Measurements from ENCODE around the gene TNFRSF18.
"Not testable (repeated sequence)": the region's sequence is repeated elsewhere in the genome, so short reads cannot be mapped to it uniquely, and the experiment has no call there.

The TNFRSF18 gene, protein sequence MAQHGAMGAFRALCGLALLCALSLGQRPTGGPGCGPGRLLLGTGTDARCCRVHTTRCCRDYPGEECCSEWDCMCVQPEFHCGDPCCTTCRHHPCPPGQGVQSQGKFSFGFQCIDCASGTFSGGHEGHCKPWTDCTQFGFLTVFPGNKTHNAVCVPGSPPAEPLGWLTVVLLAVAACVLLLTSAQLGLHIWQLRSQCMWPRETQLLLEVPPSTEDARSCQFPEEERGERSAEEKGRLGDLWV

DNA sequence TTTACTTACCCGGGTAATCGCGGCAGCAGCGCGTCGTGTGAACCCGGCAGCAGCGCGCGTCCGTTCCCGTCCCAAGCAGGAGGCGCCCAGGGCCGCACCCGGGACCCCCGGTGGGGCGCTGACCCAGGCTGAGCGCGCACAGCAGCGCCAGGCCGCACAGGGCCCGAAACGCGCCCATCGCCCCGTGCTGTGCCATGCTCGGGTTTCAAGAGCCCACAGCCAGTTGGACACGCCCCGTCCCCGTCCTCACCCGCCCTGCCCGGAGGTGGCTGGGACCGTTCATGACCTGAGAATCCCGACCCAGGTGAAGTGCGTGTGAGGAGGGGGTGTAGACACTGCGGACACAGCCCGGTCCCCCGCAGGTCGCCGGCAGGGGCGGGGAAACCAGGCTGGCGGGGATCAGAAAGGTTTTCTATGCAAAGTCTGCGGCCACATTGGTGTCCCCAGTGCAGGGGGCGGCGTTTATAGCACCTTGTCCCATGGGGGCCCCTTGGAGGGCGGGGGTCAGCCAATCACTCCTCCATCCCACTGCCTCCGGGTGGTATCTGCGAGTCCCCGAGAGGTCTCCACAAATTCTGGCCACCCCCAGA is at the start of gene TNFRSF18:
TSS of gene TNFRSF18 (minus strand) at position 217 of the 590 bp plus-strand sequence. CDS start at position 196, 21 bp downstream.
- no peak for DNase-seq

DNA sequence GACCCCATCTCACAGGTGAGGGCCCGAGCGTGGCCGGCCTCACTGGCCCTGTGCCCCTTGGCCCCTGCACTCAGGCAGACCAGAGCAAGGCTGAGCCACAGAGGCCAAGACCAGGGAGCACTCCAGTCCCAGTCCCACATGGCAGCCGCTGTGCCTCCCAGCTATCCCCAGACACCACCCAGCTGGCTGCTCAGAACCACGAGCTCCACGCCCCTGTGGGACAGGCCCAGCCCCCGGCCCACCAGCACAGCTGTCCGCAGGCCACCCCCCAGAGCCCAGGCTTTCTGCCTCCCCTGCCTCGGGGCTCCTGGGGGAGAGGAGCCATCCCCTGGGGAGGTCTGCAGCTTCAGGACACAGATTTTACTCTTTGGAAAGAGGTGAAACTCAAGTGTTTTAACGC is 49.2 kb upstream of the TNFRSF18 start:
- no peak for DNase-seq

DNA sequence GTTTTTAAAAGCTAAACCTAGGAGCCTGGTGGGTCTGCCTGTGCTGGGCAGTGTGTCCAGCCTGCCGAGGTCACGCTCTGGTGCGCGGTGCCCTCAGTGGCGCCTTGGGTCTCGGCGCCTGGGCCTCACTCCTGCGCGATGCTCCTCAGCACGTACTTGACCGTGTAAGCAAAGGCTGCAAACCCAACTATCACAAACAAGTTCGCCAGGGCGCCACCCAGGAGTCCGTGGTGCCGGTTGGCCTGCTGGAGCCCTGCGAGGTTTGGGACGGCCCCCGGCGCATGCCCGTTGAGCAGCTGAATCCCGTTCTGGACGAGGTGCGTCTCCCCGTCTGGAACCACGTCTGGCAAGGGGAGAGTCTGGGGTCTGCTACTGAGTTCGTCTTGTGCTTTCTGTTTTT is 48.7 kb upstream of the TNFRSF18 start:
- DNase-seq: no peak

DNA sequence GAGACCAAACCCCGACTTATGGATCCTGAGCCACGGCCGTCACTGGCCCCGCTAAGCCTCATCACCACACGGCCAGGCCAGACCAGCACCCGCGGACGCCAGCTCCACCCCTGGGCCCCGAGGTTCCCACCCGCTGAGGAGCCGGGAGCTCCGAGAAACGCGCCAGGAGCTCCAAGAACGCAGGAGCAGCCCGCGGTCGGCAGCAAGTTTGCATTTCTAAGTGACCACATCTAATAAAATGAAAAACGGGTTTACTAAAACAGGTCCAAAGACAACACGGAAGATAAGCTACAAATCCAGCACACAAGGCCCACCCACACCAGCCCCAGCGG is 48.2 kb upstream of the TNFRSF18 start:
- no peak for DNase-seq

DNA sequence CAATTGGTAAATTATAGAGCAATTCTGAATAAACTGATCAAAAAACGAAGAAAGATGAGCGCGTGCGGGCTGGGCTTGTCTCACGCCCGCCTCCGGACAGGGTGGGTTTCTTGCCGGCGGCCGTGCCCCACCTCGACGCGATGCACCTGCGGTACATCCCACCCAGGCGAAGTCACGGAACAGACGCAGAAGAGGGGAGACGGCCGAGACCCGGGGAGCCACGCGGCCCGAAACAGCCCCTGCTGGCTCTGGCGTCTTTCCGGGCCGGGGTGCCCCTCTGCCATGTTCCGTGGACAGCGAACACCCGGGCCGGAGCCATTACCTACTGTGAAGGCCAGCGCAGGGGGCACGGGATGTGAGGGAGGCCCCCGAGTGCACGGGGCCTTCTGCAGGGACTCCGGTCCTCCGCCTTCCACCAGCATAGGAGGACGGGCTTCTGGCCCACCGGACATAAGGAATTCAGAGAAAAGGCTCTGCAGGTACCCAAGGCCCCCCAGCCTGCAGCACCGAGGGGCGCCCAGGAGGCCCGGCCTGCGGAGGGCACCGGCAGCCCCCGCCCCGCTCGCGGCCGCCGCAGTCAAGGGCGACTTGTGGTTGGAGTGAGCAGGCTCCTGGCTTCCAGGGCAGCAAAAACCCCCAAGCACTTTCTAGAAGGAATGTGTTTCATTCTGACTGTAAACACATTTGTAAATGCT is 47.7 kb upstream of the TNFRSF18 start:
- DNase-seq: no peak

DNA sequence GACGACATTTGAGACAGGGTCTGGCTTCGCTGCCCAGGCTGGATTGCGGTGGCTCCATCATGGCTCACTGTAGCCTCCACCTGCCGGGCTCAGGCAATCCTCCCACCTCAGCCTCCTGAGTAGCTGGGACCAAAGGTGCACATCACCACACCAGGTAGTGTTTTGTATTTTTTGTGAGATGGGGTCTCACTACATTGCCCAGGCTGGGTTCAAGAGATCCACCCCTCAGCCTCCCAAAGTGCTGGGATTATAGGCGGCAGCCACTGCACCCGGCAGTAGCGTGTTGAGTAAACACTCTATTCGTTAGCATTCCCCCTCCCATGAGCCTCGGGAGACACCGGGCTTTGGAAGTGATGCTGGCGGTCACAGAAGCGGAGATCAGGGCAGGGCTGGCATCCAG is 46.9 kb upstream of the TNFRSF18 start:
- DNase-seq: no peak

DNA sequence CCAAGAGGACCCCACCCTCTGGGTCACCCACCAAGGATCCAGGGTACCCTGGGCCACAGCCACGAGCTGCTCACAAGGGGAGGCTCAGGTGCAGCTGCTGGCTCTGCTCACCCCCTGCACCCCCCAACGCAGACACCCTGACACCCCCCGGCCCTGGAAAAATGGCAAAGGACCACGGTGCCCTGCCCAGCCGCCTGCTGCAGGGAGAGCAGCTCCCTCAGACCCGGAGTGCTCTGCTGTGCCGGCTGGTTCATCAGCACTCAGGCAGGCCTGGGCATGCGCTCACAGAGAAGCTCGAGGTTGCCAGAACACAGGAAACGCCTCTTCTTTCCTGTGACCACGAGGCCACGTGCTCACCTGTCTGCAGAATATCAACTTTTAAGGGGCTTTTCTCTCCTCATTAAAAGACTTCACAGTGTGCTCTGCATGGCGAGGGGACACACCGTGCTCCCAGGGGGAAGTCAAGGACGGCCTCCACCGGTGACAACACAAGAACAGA is 44.4 kb upstream of the TNFRSF18 start:
- no peak for DNase-seq

DNA sequence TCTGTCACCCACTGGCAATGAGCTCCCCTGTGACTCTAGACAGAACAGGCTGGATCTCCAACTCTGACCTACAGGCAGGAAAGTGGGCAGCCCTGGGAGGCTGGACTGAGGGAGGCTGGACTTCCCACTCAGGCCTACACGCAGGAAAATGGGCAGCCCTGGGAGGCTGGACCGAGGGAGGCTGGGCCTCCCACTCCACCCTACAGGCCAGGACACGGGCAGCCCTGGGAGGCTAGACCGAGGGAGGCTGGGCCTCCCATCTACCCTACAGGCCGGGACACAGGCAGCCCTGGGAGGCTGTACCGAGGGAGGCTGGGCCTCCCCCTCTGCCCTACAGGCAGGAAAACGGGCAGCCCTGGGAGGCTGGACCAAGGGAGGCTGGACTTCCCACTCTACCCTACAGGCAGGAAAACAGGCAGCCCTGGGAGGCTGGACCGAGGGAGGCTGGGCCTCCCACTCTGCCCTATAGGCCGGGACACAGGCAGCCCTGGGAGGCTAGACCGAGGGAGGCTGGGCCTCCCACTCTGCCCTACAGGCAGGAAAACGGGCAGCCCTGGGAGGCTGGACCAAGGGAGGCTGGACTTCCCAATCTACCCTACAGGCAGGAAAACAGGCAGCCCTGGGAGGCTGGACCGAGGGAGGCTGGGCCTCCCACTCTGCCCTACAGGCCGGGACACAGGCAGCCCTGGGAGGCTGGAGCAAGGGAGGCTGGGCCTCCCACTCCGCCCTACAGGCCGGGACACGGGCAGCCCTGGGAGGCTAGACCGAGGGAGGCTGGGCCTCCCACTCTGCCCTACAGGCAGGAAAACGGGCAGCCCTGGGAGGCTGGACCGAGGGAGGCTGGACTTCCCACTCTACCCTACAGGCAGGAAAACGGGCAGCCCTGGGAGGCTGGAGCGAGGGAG is 41.9 kb upstream of the TNFRSF18 start:
- not testable (repeated sequence) for DNase-seq

DNA sequence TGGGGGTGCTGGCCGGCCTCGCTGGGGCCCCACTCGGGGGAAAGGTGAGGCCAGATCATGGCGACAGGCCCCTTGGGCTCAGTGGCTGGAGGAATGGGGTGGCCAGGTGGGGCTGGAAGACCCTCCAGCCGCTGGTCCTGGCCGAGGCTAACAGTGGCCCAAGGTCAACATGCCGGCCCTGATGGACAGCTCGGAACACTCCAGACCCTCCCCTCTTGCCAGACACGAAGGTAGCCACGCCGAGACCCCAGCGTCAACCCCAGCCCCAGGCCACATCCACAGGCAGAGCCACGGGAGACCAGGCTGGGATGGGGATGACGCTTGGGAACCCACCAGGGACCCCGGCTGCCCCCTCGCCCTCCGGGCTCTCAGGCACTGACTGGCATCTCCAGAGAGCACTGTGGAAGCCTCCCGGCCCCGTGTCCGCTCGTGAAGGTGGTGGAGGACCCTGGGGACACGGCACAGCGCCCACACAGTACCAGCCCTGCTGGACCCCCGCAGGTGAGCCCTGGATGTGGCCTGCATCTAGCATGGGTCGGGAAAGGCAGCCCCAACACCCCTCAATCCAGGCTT is 41.0 kb upstream of the TNFRSF18 start:
- no peak for DNase-seq

DNA sequence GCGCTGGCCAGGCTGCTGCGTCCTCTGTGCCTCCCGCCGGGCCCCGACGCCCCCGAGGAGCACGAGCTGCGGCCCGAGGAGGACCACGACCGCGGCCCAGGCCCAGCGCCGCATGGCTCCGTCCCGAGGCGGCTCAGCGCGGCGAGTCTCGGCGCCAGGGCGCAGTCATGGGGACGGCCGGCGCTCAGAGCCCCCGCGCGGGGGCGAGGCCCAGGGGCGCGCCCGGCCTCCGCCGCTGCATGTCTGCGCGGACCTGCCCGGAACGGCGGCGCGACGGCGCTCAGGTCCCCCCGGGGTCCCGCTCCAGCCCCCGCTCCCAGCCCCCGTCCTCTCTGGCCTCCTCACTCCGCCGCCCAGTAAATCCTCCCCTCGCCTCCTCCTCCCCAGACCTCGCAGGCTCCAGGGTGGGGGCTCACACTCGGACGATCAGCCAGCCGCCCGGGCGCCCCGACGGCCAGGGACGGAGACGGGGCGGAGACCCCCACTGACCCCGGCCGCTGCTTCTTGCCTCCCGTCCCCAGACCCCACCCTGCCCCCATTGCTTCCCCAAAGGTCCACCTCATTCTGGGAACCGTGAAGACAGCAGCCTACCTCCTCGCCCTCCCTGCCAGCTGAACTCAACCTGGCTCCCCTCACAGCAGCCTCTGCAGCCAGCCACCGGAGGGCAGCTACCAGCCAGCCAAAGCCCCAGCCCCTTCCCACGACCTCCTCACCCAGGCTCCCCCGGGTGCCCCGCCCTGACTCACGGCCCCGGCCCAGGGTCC is 40.4 kb upstream of the TNFRSF18 start, which contains the start of gene C1QTNF12:
TSS of gene C1QTNF12 (minus strand) at position 146 of the 764 bp plus-strand sequence. CDS start at position 114, 32 bp downstream.
- no peak for DNase-seq

DNA sequence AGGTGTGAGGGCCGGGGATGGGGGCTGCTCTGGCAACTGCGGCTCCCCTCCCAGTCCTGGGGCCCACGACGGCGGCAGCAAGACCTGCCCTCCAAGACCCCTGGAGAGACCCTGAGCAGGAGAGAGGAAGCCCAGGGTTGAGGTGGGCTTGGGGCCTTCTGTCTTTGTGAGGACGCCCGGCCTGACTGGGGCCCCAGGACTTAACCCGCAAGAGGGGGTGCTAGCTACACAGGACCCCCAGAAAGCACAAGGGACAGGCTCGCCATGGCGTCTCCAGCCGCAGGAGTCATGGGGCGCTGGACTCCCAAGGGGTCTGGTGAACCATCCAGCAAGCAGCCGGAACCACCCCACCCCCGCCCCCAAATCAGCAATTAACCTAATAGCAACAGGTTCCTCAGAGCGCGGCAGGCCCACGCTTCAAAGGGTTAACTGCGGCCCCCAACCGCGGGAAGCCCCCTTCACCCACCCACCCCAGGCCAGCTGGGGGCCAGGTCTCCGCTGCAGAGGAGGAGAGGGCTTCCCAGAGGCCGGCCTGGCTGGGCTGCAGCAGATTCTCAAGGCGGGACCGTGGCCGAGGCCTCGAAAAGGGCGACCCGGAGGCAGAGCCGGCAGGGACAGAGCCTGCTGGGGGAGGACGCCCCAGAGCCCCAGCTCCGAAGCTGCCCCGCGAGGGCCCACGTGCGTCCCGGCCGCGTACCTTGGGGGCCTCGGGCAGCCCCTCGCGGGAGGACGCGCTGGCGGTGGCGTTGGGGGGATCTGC is 39.6 kb upstream of the TNFRSF18 start:
- DNase-seq: no peak

DNA sequence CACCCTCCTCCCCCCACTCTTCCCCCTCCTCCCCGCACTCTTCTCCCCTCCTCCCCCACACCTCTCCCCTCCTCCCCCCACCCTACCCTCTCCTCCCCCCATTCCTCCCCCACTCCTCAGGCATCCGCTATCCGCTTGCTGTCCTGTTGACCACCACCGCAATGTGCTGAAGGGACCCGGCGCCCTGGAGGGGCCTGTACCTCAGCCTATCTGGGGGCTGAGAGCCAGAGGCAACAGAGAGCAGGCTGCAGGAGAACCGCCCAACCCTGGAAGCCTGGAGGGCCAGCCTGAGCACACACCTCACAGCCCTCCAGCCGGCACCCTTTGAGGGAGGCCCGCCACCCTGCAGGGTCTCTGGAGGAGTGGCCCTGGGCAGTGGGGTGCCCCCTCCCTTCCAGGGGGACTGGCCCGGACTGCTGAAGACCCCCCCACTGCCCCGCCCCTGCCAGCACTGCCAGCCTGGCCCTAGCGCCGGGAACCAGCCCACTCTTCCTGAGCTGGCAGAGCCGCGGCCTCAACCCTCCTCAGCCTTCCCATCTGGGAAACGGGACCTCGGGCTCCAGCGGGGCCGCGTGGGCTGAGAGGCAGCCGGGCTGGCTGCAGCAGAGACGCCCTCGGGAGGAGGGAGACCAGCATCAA is 38.9 kb upstream of the TNFRSF18 start:
- no peak for DNase-seq

DNA sequence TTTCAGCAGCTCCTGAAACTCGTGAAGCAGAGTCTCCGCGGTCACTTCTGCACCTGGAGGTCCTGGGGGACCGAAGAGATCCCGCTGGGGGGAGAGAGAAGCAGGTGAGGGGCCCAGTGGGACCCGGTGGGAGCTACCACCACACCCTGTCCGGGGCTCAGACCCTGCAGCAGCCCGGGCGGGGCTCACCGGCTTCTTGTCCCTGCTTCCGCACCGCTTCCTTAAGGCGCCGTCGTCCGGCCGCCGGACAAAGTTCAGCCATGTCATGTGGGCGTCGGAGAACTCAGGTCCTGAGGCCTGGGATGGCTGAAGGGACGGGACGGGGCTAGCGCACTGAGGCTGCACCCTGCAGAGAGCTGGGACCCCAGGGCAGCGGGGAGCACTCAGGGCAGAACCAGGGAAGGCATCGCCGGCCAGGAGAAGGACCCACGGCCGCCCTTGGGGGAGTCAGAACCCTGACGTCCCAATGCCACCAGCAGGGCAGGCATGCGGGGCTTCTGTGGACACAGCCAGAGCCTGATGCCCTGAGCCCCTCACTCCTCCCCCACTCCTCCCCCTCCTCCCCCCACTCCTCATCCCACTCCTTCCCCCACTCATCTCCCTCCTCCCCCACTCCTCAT is 37.9 kb upstream of the TNFRSF18 start:
- DNase-seq: no peak

DNA sequence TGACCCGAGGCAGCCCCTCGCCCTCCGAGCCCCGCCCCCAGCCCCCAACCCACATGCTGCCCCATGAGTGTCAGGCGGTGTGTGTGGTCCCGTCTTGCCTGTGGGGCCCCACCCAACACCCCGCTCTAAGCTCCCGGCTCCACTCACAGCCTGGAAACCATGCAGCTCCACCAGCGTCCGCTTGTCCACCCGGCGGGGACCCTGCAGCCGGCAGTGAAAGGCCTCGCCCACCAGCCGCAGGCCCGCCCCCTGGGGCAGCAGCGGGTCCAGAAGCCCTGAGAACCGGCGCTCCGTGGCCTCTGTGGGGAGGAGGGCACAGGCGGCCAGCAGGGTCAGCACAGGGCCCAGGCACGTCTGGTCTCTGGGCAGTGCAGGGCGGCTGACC is 37.4 kb upstream of the TNFRSF18 start:
- DNase-seq: no peak

DNA sequence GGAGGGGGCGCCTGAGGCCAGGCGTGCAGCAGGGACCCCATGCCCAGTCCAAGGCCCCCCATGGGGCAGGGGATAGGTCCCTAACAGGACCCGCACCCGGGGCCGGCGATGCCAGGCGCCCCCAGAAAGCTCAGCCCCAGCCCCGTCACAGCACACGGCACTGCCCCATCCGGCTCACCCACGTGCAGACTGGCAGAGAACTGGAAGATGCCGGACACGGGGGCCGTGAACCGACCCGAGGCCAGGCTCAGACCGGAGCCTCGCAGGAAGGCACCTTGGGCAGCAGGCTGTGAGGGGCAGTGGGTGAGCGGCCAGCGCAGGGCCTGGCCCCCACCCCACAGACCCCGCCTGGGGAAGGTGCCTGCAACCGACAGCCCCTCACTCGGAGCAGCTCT is 36.9 kb upstream of the TNFRSF18 start:
- DNase-seq: no peak

DNA sequence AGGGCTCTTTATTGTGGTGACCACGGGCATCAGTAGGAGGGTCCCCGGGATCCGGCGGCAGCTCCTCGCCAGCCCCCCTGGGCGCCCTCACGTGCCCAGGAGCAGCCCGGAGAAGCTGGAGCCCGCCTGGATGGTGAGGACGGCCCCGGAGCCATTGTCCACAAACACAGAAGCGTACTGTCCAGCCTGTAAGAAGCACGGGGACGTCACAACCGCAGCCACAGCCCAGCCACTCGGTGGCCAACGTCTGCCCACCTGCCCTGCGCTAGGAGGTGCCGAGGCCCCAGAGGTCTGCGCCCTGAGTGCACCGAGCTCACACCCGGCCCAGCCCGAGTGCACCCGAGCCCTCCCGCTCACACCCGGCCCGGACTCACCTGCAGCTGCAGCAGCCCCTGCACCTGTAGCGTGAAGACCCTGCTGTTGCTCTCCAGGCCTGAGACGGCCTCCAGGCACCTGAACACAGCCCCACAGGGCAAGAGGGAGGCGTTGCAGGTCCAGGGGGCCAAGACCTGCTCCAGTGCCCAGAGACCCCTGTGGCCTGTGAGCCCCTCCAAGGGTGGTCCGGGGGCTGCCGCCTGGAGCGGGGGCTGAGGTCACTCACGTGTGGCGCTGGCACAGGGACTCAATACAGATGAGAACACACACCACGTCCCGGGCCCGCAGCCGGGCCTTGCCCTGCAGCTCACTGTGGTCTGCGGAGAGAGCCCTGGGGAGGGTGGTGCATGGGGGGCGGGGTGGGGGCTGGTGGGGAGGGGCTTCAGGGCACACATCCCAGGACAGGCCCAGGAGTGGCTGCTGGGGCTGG is 36.3 kb upstream of the TNFRSF18 start:
- no peak for DNase-seq

DNA sequence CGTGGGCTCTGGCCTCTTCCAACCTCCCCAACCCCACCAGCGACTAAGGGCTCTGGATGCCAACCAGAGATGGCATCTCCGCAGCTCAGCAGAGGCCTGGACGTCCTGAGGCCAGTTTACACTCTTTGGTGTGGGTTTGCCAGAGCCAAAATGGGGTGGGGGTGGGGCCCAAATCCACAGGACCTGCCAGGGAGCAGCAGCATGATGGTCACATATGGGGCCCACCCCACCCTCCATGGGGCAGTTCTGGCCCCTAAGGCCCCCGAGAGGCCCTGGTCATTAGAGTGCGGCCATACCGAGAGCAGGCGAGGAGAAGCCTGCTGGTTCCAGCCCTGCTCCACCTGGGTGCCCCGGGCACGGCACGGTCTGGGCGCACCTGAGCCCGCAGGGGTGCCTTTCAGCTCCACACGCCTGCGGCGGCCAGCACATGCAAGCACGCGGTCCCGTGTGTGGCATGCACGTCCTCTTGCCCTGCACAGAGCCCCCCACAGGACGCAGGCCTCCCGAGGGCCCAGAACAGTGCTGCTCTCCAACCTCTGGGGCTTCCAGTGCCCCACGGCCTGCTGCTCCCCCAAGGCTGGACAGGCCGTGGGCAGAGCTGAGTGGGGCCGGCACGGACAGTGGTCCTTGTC is 35.3 kb upstream of the TNFRSF18 start:
- no peak for DNase-seq

DNA sequence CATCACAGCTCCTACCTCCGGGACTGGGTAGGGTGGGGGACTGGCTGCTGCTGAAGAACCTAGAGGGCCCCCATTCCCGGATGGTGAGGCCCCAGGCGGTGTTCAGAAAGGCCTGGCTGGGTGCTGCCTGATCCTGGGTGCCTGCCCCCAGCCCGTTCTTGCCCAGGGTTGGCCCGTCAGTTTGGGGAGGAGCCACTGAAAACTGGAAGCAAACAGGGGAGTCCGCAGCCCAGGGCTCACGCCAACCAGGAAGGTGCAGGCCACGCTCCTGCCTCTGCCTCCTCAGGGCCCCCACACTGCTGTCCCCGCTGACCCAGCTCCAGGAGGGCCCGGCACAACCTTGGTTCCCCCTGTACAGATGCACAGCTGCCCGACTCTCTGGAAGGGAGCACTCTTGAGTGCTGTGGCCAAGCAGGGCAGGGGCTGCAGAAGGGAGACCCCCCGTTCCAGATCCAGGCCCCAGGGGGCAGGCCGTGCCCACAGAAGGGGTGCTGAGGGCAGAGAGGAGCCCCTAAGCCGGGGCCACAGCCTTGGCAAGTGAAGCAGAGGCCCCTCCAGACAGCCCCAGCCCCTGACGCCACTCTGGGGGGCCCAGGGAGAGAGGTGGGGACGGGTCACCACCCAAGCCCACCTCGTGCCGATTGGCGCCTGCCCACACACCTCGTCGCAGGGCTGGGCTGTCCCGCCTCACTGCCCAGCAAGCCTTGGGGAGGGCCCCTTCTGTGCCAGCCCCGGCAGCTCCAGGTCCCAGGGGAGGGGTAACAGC is 34.6 kb upstream of the TNFRSF18 start:
- DNase-seq: no peak
